HG02678 (cell line): ENCODE results near the gene CRY2.

Source experiments
- ATAC-seq: cut with Tn5 transposase; IDR thresholded peaks from one replicate; pipeline ENCODE4 v1.9.1; 2021; ENCODE audit warnings: mild to moderate bottlenecking, moderate library complexity; ENCODE audit not compliant: unreplicated experiment

CRY2 gene

GRCh38 chr11:45928535-45929215, 81.4 kb downstream of the CRY2 start:
- no peak for ATAC-seq

- peak; percentile 11 for ATAC-seq
These were observed 82.3 kb downstream of the CRY2 start for GRCh38 chr11:45929486-45930030.

- ATAC-seq: peak; percentile 87
These were observed 82.9 kb downstream of the CRY2 start for GRCh38 chr11:45930031-45930794.

- ATAC-seq: no peak
These were observed 83.8 kb downstream of the CRY2 start for GRCh38 chr11:45930951-45931570.

- no peak for ATAC-seq
These were observed 84.5 kb downstream of the CRY2 start for GRCh38 chr11:45931739-45932138.

GRCh38 chr11:45932217-45932616, 84.9 kb downstream of the CRY2 start:
- no peak for ATAC-seq
